D721Med (cell line): ENCODE measurements around the gene ERC2.

ENCODE experiments used
- DNase-seq: peaks from one replicate; pipeline ENCODE4 v3.0.0; 2011; ENCODE audit warnings: low spot score; ENCODE audit not compliant: insufficient read length
- FAIRE-seq: peaks from 2 replicates; lab custom pipeline; 2011; peaks lifted over from hg19 to GRCh38; lab: Jason Lieb, UNC
- TF ChIP-seq, protein P1 (sequence below): IDR thresholded peaks from 2 replicates; pipeline ENCODE4 v1.5.1; 2012; ENCODE audit warnings: mild to moderate bottlenecking, control low read depth; ENCODE audit not compliant: insufficient read depth; ENCODE audit errors: missing control alignments

Gene ERC2

DNA sequence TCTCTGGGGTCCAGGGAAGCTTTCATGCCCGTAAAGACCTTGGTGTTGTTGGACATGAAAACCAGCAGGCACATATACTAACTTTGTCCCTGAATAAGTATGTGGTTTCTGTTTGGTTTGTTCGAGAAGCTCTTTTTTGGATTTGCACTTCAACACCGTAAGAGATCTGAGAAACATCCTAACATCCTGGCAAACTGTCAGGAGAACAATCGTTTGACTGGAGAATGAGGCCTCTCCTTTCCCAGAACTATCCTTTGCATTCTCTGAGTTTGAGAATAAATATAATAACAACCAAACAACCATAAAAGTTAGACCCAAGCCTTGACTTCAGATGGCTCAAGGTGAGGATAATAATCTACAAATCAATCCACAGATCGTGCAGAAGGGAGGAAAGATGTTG is 750.8 kb downstream of the ERC2 start:
- FAIRE-seq = no peak
- TF ChIP-seq, protein P1, sequence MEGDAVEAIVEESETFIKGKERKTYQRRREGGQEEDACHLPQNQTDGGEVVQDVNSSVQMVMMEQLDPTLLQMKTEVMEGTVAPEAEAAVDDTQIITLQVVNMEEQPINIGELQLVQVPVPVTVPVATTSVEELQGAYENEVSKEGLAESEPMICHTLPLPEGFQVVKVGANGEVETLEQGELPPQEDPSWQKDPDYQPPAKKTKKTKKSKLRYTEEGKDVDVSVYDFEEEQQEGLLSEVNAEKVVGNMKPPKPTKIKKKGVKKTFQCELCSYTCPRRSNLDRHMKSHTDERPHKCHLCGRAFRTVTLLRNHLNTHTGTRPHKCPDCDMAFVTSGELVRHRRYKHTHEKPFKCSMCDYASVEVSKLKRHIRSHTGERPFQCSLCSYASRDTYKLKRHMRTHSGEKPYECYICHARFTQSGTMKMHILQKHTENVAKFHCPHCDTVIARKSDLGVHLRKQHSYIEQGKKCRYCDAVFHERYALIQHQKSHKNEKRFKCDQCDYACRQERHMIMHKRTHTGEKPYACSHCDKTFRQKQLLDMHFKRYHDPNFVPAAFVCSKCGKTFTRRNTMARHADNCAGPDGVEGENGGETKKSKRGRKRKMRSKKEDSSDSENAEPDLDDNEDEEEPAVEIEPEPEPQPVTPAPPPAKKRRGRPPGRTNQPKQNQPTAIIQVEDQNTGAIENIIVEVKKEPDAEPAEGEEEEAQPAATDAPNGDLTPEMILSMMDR = no peak
- DNase-seq = no peak

DNA sequence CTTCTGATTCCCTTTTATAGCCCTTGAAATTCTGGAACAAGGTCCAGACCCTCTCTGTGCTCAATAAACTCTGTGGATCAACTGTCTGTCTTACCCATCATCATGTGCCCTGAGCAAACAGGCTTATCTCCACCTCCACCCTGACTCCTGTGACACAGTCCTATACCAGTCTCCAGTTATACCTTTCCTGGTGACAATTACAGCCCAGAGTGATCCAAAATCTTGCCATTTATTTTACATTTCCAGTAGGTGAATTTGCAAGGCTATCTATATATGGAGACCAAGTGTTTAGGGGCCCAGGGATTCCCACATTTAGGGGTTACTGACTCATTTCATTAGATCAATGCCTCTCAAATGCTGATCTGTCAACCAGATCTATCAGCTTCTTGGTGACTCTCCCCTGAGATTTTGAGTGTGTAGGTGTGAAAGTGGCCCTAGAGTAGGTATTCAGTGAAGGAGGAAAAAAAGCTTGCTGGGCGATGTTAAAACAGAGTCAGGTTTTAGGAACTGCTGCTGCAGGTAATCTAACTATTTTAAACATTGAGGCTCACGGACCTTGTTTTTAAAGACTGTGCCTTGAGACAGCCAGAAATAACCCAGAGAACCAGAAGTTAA is 751.5 kb downstream of the ERC2 start:
- DNase-seq (no peak), FAIRE-seq (no peak)
- TF ChIP-seq, protein P1 = no peak

DNA sequence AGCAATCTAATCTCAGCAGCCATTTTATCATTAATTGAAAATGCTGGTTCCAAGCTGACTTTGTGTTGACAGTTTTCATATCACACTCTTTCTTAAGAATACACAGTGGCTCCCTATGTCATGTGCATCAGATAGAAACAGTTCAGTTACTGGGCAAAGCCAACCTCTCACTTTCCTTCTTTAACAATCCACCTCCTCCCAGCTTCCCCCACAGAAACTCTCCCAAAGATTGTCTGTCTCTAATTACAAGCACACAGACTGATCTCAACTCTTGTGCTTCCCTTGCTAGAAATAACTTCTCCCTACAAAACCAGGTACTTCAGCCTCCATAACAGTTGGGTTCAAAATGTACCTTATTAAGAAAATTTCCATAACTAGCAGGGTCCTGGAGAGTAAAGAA is 752.2 kb downstream of the ERC2 start:
- no peak for FAIRE-seq
- no peak for DNase-seq
- TF ChIP-seq, protein P1 = no peak

DNA sequence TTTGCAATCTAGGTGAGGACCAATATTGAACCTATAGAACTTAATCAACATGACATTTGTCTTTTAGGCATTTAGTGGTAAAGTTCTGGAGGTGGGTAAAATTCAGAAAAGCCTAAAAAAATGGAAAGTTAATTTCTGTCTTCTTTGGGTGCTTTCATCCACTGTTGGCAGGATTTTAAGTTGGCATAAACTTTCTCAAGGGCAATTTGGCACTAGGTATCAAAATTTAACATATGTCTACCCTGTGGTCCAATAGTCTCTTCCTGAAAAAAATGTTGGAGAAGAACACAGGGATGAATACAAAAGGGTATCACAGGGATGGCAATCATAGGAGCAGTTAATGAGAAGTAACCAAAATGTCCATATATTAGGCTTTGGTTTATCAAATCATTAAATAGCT is 754.2 kb downstream of the ERC2 start:
- TF ChIP-seq, protein P1 = no peak
- FAIRE-seq (no peak), DNase-seq (no peak)

DNA sequence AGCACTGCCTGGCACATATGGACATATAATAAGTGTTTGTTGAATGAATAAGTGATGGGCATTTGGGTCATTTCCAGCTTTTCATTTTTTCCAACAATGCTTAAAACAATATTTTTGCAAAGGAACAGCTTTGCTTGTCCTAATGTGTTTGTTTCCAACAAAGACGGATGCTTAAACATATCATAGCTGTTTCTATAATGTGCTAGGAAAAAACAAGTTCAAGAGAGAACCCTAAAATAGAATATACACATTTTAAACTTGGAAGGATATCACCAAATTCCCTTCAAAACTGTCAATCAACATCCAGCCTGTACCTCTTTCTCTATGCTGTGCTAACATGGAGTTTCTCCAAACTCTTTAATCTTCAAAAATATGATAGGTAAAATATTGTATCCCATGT is 756.6 kb downstream of the ERC2 start:
- TF ChIP-seq, protein P1 = no peak
- FAIRE-seq (no peak), DNase-seq (no peak)

DNA sequence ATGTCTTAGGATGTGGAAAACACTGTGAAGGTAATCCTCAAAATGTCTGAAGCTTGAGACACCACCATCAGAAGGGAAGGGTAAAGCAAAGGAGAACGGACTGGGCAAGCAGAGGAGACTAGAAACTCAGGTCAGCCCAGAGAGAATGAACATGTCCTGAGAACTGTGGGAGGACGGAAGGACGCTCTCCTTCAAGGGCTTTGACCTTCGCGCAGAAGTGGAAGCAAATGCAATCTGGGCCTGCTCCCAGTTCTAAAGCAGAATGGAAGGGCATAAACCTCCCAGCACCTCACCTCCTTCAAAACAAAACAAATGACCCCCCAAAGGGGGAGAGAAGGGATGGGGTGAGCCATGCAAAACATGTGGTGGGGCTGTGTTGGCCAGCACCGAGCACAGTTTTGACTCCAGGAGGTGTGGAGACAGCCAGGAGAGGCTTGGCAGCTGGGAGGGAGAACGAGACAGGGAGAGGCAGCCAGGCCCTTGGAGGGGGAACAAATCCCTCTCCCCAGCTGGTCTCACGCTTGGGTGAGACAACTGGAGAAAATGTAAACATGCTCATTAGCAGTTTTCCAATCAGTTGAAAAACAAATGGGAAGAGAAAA is 758.8 kb downstream of the ERC2 start:
- DNase-seq = no peak
- TF ChIP-seq, protein P1 = no peak
- FAIRE-seq = no peak

DNA sequence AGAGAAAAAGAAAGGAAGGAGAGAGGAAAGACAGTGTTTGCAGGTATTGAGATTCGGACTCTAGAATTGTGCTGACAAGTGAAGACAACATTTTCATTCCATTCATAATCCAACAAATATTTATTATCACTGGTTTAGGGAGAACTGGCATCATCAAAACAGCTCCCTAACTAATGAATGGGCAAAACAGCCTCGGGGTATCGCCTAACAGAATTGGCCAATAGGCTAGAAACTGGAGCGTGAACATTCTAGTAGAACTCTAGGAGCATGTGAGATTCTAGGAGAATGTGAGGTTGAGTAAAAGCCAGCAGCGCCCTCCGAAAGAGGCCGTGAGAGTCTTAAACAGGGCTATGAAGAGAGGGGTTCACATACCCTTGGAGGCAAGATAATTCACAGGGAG is 759.3 kb downstream of the ERC2 start:
- FAIRE-seq = no peak
- TF ChIP-seq, protein P1 = no peak
- no peak for DNase-seq
